ENCODE results near the gene SMTN. TPM values are rescaled to one million over a fixed set of nuclear protein-coding genes. Genes with fewer than 3 reads are reported as not detected.

Gene SMTN
- total and polyA plus RNA-seq, 8 donors, result 25.5 to 77.4 (median 40.0) TPM

- no peak overlapping the region for H3K27ac ChIP-seq
- DNase-seq (peak in 1 of 6 donors; percentile 31), FAIRE-seq (no peak), ATAC-seq (no peak)
- no peaks in the 10 kb centered on the region for H3K27me3 ChIP-seq
- H3K4me3 ChIP-seq, result no peak overlapping the region
- H3K9me3 ChIP-seq, result no peaks in the 10 kb centered on the region
- 83 to 86% methylated on average over 3 of the region's 3 CpGs for WGBS, 2 donors
- no peaks in the 10 kb centered on the region for H3K36me3 ChIP-seq
- intact Hi-C loops (cut with DNase I), result no loop called here
- no peak for TF ChIP-seq CTCF (IDR thresholded peaks at IDR 0.05)
- no peaks in the 10 kb centered on the region for H3K4me1 ChIP-seq
These were observed 40.3 kb upstream of the SMTN start for GRCh38 chr22:31040542-31041398.

GRCh38 chr22:31044262-31044861 is 36.8 kb upstream of the SMTN start:
- Histone ChIP-seq H3K27me3 (no peaks in the 10 kb centered on the region), H3K27ac (no peak overlapping the region), H3K4me3 (no peak overlapping the region), H3K4me1 (no peaks in the 10 kb centered on the region), H3K9me3 (no peaks in the 10 kb centered on the region), H3K36me3 (no peaks in the 10 kb centered on the region)
- intact Hi-C loops (cut with DNase I), result no loop called here
- no peak for FAIRE-seq
- peak in 3 of 6 donors; percentile 8 to 38 (median 29) for DNase-seq
- peak in 2 of 4 donors; percentile 52 to 62 for ATAC-seq
- no peak for TF ChIP-seq CTCF (IDR thresholded peaks at IDR 0.05)
- WGBS, 2 donors, result 68% methylated on average over 13 of the region's 13 CpGs

- FAIRE-seq (no peak), ATAC-seq (no peak), DNase-seq (no peak)
- TF ChIP-seq CTCF (IDR thresholded peaks at IDR 0.05), result no peak
- H3K9me3 ChIP-seq, result no peaks in the 10 kb centered on the region
- H3K27ac ChIP-seq, result no peak overlapping the region
- 68 to 86% methylated on average over 4 of the region's 4 CpGs for WGBS, 2 donors
- no peak overlapping the region for H3K4me3 ChIP-seq
- no peaks in the 10 kb centered on the region for H3K4me1 ChIP-seq
- H3K36me3 ChIP-seq, result no peaks in the 10 kb centered on the region
- intact Hi-C loops (cut with DNase I), result no loop called here
- no peaks in the 10 kb centered on the region for H3K27me3 ChIP-seq
These were observed 35.1 kb upstream of the SMTN start for GRCh38 chr22:31045900-31046538.

- H3K9me3 ChIP-seq, result no peaks in the 10 kb centered on the region
- no peaks in the 10 kb centered on the region for H3K36me3 ChIP-seq
- TF ChIP-seq CTCF (IDR thresholded peaks at IDR 0.05), result no peak
- H3K27ac ChIP-seq, result no peak overlapping the region
- H3K27me3 ChIP-seq, result no peaks in the 10 kb centered on the region
- H3K4me1 ChIP-seq, result no peaks in the 10 kb centered on the region
- DNase-seq (peak in 2 of 6 donors; percentile 14 to 25), FAIRE-seq (no peak), ATAC-seq (peak in 3 of 4 donors; percentile 11 to 53 (median 40))
- no peak overlapping the region for H3K4me3 ChIP-seq
- intact Hi-C loops (cut with DNase I), result no loop called here
- 78 to 82% methylated on average over 11 of the region's 11 CpGs for WGBS, 2 donors
These were observed 34.4 kb upstream of the SMTN start for GRCh38 chr22:31046539-31047226.

Measured in pancreas (tissue), 10 donors.